ENCODE data around the gene DNAJC11.

DNA sequence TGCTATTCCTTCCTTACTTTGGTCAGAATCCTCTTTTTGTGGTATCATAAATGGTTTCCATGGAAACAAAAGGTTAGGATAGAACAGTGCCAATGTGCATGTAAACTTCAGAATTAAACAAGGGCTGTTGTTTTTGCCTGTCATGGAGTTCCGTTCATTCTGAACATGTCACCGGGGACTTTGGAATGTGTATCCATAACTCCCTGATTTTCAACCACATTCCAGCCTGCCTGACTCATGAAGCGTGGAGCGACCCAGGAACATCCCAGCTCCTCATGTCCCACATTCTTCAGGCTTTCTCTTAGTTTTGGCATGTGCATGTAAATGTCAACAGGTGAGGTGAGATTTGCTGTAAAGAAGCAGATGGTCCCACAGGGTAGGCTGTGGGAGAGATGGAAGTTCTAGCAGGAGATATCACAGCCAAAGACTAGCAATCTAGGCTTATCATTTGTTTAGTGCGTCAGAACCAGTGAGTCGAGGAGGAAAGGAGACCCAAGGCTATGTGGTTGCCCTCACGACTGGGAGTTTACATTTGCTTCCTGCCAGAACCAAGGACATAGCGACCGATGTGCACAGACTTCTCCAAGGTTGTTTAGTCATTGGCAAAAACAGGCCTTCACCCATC lies 23.0 kb upstream of the DNAJC11 start:
- TF ChIP-seq CREM (CRISPR knock-in tag; IDR thresholded peaks at IDR 0.05) (no peak), JUN (CRISPR knock-in tag; IDR thresholded peaks at IDR 0.05) (no peak)

Data from WTC11 (cell line).